ENCODE measurements around the gene GBX1. TPM values are rescaled to one million over a fixed set of nuclear protein-coding genes. Genes with fewer than 3 reads are reported as not detected.

The GBX1 gene
- total RNA-seq, 4 donors from 2014 or later = not detected

DNA sequence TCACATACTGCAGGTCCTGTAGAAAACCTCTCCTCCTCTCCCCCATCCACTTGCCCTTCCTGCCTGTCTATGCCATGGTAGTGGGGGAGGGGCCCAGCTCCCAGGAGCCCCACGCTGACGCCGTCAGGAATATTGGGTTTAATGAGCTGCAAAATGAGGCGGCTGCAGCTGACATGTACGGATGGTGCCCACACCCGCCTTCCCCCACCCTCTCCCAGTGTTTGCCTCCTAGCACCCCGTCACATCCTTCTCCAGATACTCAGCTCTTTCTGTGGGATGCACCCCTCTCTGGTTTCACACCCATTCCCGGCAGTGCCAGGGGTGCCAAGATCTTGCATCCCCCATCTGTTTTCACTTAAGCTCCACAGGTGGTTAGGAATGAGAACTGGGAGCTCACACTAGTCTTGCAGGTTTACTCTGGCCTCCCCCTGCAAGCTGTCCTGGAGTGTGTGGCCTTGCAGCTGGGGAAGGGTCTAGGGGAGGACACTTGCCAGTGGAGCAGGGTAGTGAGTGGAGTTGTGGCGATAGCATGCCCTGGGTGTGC lies 26.1 kb downstream of the GBX1 start:
- DNase-seq = no peak
- Histone ChIP-seq H3K4me1 (no peaks in the 10 kb centered on the region), H3K36me3 (peaks cover 40 to 41% of the 10 kb centered on the region in 2 donors), H3K9me3 (no peaks in the 10 kb centered on the region), H3K4me3 (replicated peaks in 1 of 3) (no peak overlapping the region), H3K27ac (no peak overlapping the region), H3K27me3 (no peaks in the 10 kb centered on the region)
- TF ChIP-seq, protein P1, sequence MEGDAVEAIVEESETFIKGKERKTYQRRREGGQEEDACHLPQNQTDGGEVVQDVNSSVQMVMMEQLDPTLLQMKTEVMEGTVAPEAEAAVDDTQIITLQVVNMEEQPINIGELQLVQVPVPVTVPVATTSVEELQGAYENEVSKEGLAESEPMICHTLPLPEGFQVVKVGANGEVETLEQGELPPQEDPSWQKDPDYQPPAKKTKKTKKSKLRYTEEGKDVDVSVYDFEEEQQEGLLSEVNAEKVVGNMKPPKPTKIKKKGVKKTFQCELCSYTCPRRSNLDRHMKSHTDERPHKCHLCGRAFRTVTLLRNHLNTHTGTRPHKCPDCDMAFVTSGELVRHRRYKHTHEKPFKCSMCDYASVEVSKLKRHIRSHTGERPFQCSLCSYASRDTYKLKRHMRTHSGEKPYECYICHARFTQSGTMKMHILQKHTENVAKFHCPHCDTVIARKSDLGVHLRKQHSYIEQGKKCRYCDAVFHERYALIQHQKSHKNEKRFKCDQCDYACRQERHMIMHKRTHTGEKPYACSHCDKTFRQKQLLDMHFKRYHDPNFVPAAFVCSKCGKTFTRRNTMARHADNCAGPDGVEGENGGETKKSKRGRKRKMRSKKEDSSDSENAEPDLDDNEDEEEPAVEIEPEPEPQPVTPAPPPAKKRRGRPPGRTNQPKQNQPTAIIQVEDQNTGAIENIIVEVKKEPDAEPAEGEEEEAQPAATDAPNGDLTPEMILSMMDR (IDR thresholded peaks at IDR 0.05) = no peak
- no peak for TF ChIP-seq POLR2A (IDR thresholded peaks at IDR 0.05)
- 91 to 93% methylated on average over 9 of the region's 9 CpGs for WGBS, 2 donors
- intact Hi-C loops (cut with DNase I) = no loop called here

DNA sequence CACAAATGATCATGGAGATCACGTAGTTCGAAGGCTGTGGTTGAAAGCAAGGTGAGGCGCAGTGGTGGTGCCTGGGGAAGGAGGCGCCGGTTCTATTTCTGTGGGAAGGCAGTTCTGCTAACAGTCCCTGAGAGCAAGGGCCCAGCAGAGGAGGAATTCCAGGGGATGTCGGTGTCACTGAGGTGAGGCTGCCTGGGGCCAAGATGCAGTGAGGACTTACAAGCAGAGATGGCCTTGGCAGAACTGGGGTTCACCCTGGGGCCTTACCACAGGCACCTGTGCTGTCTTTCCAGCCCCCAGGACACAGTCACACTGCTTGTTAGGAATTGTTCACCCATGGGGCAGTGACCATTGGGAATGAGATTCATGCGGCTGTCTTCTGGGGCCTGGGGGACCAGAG lies 26.7 kb downstream of the GBX1 start:
- Histone ChIP-seq H3K36me3 (peaks cover 45 to 46% of the 10 kb centered on the region in 2 donors), H3K27me3 (no peaks in the 10 kb centered on the region), H3K4me1 (no peaks in the 10 kb centered on the region), H3K27ac (no peak overlapping the region), H3K4me3 (replicated peaks in 1 of 3) (no peak overlapping the region), H3K9me3 (no peaks in the 10 kb centered on the region)
- intact Hi-C loops (cut with DNase I) = no loop called here
- no peak for DNase-seq
- TF ChIP-seq, protein P1 (IDR thresholded peaks at IDR 0.05) = no peak
- TF ChIP-seq POLR2A (IDR thresholded peaks at IDR 0.05) = no peak
- whole genome bisulfite sequencing, 2 donors = 92 to 93% methylated on average over 7 of the region's 7 CpGs

DNA sequence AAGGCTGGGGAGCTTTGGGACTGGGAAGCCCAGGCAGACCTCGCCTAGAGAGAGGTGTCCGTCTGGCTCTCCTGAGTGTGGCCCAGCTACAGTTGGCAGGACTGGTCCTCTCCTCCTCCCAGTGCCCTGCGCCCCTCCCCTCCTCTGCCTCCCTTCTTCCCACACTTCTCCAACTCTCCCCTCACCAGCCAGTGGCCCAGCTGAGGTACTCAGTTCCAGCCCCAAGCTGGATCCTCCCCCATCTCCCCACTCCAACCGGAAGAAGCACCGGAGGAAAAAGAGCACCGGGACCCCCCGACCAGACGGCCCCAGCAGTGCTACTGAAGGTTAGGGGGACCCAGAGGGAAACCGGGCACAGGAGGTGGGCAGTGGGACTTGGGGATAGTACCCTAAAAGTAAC lies 27.7 kb downstream of the GBX1 start:
- WGBS, 2 donors = 88 to 92% methylated on average over 9 of the region's 9 CpGs
- H3K4me1 ChIP-seq = no peaks in the 10 kb centered on the region
- H3K36me3 ChIP-seq = peaks cover 54 to 57% of the 10 kb centered on the region in 2 donors
- H3K27ac ChIP-seq = no peak overlapping the region
- H3K4me3 ChIP-seq (replicated peaks in 1 of 3) = no peak overlapping the region
- TF ChIP-seq, protein P1 (IDR thresholded peaks at IDR 0.05) = no peak
- TF ChIP-seq POLR2A (IDR thresholded peaks at IDR 0.05) = no peak
- intact Hi-C loops (cut with DNase I) = no loop called here
- no peak for DNase-seq
- H3K27me3 ChIP-seq = no peaks in the 10 kb centered on the region
- H3K9me3 ChIP-seq = no peaks in the 10 kb centered on the region

DNA sequence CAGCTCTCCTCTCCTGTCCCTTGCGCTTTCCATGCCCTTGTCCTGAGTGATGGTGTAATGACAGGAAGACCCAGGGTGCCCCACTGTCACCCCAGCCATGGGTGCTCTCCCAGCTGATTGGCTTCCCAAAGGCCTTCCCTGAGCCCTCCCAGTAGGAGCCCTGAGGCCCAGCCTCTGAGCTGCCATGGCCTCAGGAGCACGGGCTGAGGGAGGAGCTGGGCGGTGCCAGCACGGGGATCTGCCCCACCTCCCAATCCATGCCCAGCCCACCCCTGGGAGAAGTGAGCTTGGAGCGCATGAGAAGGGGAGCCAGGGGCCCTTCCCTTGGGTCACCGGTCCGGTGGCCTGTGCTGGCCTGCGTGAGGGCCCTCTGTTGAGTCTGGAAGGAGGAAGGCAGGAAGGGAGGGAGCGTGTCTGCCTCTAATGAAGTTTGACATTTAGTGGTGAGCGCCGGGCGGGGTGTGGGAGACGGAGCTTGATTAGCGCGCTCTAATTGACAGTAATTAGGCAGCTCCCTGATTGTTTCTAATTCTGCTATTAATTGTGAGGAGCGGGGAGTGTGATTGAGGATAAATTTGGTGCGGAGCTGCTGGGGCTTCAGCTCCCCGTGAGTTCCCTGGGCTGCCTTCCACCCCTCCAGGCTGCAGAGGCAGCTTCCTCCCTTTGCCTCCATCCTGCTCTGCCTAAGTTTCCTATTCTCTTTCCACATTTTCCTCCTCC lies 28.3 kb downstream of the GBX1 start:
- 86 to 93% methylated on average over 17 to 18 of the region's 18 CpGs for WGBS, 2 donors
- Histone ChIP-seq H3K4me3 (replicated peaks in 1 of 3) (no peak overlapping the region), H3K27ac (no peak overlapping the region), H3K4me1 (no peaks in the 10 kb centered on the region), H3K9me3 (no peaks in the 10 kb centered on the region), H3K36me3 (peaks cover 58 to 62% of the 10 kb centered on the region in 2 donors), H3K27me3 (no peaks in the 10 kb centered on the region)
- no peak for DNase-seq
- TF ChIP-seq, protein P1 (IDR thresholded peaks at IDR 0.05) = no peak
- intact Hi-C loops (cut with DNase I) = no loop called here

DNA sequence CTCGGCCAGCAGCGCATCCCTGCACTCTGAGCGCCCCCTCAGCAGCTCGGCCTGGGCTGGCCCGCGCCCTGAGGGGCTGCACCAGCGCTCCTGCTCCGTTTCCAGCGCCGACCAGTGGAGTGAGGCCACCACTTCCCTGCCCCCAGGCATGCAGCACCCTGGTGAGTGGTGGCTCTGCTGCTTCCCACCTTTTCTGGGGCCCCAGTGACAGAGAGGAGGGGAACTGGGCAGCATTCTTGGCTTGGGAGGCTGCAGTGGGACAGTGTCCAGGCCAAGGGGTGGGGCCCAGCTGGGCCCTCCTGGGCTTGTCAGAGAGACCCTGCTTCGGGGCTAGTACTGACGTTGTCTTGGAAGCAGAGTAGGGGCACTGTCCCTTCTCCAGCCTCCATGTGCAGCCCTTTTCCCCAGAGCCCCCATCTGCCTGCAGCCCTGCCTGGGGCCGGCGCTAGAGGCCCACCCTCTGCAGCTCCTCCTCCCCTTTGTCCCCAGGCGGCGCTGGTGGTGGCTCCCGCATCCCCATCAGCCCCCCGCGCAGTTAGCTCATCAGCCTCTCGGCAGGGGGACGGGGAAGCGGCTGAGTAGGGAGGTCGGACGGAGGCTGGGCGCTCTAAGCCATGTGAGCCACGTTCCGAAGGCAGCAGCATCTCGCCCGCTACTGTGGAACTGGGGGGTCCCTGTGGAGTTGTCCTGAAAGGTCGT lies 29.2 kb downstream of the GBX1 start:
- Histone ChIP-seq H3K9me3 (no peaks in the 10 kb centered on the region), H3K27ac (no peak overlapping the region), H3K4me3 (replicated peaks in 1 of 3) (no peak overlapping the region), H3K4me1 (no peaks in the 10 kb centered on the region), H3K36me3 (peaks cover 58 to 64% of the 10 kb centered on the region in 2 donors), H3K27me3 (no peaks in the 10 kb centered on the region)
- no peak for TF ChIP-seq POLR2A (IDR thresholded peaks at IDR 0.05)
- TF ChIP-seq, protein P1 (IDR thresholded peaks at IDR 0.05) = no peak
- DNase-seq = no peak
- 83 to 89% methylated on average over 29 of the region's 30 CpGs for WGBS, 2 donors
- intact Hi-C loops (cut with DNase I) = no loop called here
